Measurements from ENCODE around the gene SPATA31C1.

The SPATA31C1 gene

DNA sequence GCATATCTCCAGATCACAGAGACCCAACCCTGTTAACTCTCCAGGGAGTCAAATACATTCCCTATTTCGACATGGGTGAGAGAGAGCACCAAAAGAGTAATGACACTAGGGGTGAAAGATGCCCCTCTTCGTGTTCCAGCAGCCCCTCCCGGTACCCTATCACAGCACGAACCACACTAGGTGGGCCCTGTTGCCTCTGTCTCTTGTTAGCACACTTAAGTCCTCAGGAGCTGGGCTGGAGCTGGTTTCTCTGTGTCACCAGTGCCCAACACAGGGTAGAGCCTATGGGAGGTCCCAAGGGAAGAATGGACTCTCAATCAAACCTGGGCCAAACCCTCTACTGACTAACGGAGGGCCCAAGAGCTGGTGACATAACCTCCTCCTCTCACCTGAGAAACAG lies 55.4 kb downstream of the SPATA31C1 start:
- TF ChIP-seq, protein P1, sequence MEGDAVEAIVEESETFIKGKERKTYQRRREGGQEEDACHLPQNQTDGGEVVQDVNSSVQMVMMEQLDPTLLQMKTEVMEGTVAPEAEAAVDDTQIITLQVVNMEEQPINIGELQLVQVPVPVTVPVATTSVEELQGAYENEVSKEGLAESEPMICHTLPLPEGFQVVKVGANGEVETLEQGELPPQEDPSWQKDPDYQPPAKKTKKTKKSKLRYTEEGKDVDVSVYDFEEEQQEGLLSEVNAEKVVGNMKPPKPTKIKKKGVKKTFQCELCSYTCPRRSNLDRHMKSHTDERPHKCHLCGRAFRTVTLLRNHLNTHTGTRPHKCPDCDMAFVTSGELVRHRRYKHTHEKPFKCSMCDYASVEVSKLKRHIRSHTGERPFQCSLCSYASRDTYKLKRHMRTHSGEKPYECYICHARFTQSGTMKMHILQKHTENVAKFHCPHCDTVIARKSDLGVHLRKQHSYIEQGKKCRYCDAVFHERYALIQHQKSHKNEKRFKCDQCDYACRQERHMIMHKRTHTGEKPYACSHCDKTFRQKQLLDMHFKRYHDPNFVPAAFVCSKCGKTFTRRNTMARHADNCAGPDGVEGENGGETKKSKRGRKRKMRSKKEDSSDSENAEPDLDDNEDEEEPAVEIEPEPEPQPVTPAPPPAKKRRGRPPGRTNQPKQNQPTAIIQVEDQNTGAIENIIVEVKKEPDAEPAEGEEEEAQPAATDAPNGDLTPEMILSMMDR (IDR thresholded peaks at IDR 0.05; ENCODE audit: extremely low read depth, insufficient read depth, missing control alignments), result no peak
- DNase-seq (ENCODE audit: low spot score), result no peak
- in situ Hi-C loops (cut with MboI; ENCODE audit: low pct_unique_long_range_greater_than_20kb, low sequenced_read_pairs, unreplicated experiment), result no loop called here
